K562 (cell line): Measurements from ENCODE around the gene TRAF3IP3. TPM values are rescaled to one million over a fixed set of nuclear protein-coding genes. Genes with fewer than 3 reads are reported as not detected.

Experiments used
- ATAC-seq: fragments of 200-7000 bp; cut with Tn5 transposase; 3 replicates; pipeline ENCODE4 v1.9.1; 2020; ENCODE audit warnings: moderate library complexity
- BruUV-seq: library from RNA; stranded (reverse); fragments of 400-500 nt; replicated peaks from 2 replicates; lab custom pipeline; 2021; lab: Mats Ljungman, UMichigan
- CTCF ChIA-PET: fragments of 300-600 bp; formaldehyde crosslinking; extraction: SDS; loops from one replicate; lab custom pipeline; 2021; ENCODE audit warnings: low intra/inter-chr PET ratio; lab: Yijun Ruan, JAX
- POLR2A ChIA-PET: fragments of 300-600, 350-650 bp; sonication (Branson Sonifier 250); formaldehyde crosslinking; extraction: SDS; loops from one replicate; lab custom pipeline; 2021; ENCODE audit warnings: antibody characterized with exemption, inconsistent platforms; lab: Yijun Ruan, JAX
- DNase-seq, 4 experiments: peaks; one replicate each; pipeline versions ENCODE4 v3.0.0 to v3.0.0-alpha.2; 2011 to 2018; ENCODE audit warnings: low spot score in 3 of 4, mixed read lengths in 3 of 4; ENCODE audit errors: extremely low read depth in 1 of 4
- FAIRE-seq: peaks from 2 replicates; lab custom pipeline; 2011; peaks lifted over from hg19 to GRCh38; lab: Jason Lieb, UNC
- H2AFZ ChIP-seq: 2 replicates; pipeline ENCODE4 v1.6.0; 2011; ENCODE audit warnings: low read depth, low read length, control low read depth, inconsistent platforms
- H3K27ac ChIP-seq: fragments of 200-600 bp; 3 replicates; pipeline ENCODE4 v1.8.0; 2011; ENCODE audit warnings: low read depth, mild to moderate bottlenecking, control low read depth, inconsistent platforms, low read length, moderate library complexity, mixed read lengths; ENCODE audit errors: extremely low read depth
- H3K27me3 ChIP-seq, 2 experiments: fragments of 300-600 bp in 1 of 2; 2 replicates in 1 of 2; 3 replicates in 1 of 2; pipeline versions ENCODE4 v1.6.0 to v1.8.0; 2011; ENCODE audit warnings: inconsistent platforms in 2 of 2, low read length in 2 of 2, mild to moderate bottlenecking in 1 of 2, mixed read lengths in 1 of 2, moderate library complexity in 1 of 2; ENCODE audit not compliant: control insufficient read depth in 2 of 2, insufficient read depth in 2 of 2
- H3K36me3 ChIP-seq: fragments of 300-600 bp; 3 replicates; pipeline ENCODE4 v1.8.0; 2011; ENCODE audit warnings: mild to moderate bottlenecking, low read length, inconsistent platforms; ENCODE audit not compliant: control insufficient read depth, insufficient read depth
- H3K4me1 ChIP-seq, 2 experiments: fragments of 200-600 bp in 1 of 2; replicated peaks in 1 of 2; 2 replicates in 1 of 2; 3 replicates in 1 of 2; pipeline versions ENCODE4 v1.5.1 to v1.8.0; 2011; ENCODE audit warnings: inconsistent platforms in 2 of 2, low read length in 2 of 2, mild to moderate bottlenecking in 1 of 2, mixed read lengths in 1 of 2, moderate library complexity in 1 of 2; ENCODE audit not compliant: control insufficient read depth in 2 of 2, insufficient read depth in 2 of 2
- H3K4me2 ChIP-seq: 2 replicates; pipeline ENCODE4 v1.6.1; 2011; ENCODE audit warnings: low read length, control low read depth, inconsistent platforms, mixed read lengths; ENCODE audit not compliant: insufficient read depth
- H3K4me3 ChIP-seq: fragments of 200-600 bp; sonication (generic), shearing (Covaris generic); 2 replicates; pipeline ENCODE4 v1.5.1; 2016; ENCODE audit warnings: control low read depth, inconsistent platforms
- H3K79me2 ChIP-seq: fragments of 200-600 bp; 3 replicates; pipeline ENCODE4 v1.8.0; 2011; ENCODE audit warnings: low read length, inconsistent platforms; ENCODE audit not compliant: control insufficient read depth, insufficient read depth
- H3K9ac ChIP-seq, 2 experiments: 2 replicates each; pipeline versions ENCODE4 v1.6.0 to v1.6.1; 2011; ENCODE audit warnings: low read depth in 2 of 2, low read length in 2 of 2, control low read depth in 1 of 2, inconsistent platforms in 1 of 2, mild to moderate bottlenecking in 1 of 2, mixed read lengths in 1 of 2; ENCODE audit not compliant: insufficient read depth in 1 of 2
- H3K9me1 ChIP-seq: one replicate; pipeline ENCODE4 v1.6.0; 2011; ENCODE audit warnings: inconsistent platforms, mild to moderate bottlenecking, low read length, moderate library complexity; ENCODE audit not compliant: control insufficient read depth, insufficient read depth
- H3K9me3 ChIP-seq: replicated peaks from 2 replicates; pipeline ENCODE4 v1.5.1; 2011; ENCODE audit warnings: low read depth, low read length, inconsistent platforms; ENCODE audit not compliant: control insufficient read depth, insufficient read depth
- H4K20me1 ChIP-seq: replicated peaks from 2 replicates; pipeline ENCODE4 v1.6.1; 2011; ENCODE audit warnings: low read length, inconsistent platforms, mixed read lengths; ENCODE audit not compliant: control insufficient read depth, insufficient read depth
- ARID3B ChIP-seq: fragments of 250-450 bp; sonication (Bioruptor Pico); IDR thresholded peaks from 2 replicates; pipeline ENCODE4 v1.4.0; 2020; ENCODE audit warnings: borderline replicate concordance
- HSF4 ChIP-seq: fragments of 250-450 bp; sonication (Bioruptor Pico); IDR thresholded peaks from 2 replicates; pipeline ENCODE4 v2.1.2; 2022; ENCODE audit warnings: mild to moderate bottlenecking, moderate library complexity, borderline replicate concordance
- WGBS: fragments of 100-300 bp; shearing (Covaris generic); methylation state at CpG from one replicate; pipeline ENCODE4 v1.1.6; 2016; ENCODE audit warnings: low coverage, mixed read lengths; ENCODE audit not compliant: insufficient coverage; ENCODE audit errors: missing lambda C conversion rate; 5-methylcytosine and 5-hydroxymethylcytosine counted together
- in situ Hi-C: fragments of 300-500 bp; cut with MboI; formaldehyde crosslinking; loops from 4 replicates; pipeline ENCODE4 v1.15.0; 2018; ENCODE audit warnings: inconsistent platforms, mixed read lengths
- intact Hi-C: fragments of 100-400 bp; cut with micrococcal nuclease; formaldehyde crosslinking; loops from 2 replicates; pipeline ENCODE4 v1.14.2; 2022
- polyA plus RNA-seq, 8 experiments: library from polyadenylated mRNA; depleted of rRNA in 4 of 8; stranded (reverse) in 5 of 8; unstranded in 3 of 8; fragments of >200 nt; fragmentation: Nextera tagmentation in 2 of 8; fragmentation: Illumina TruSeq in 1 of 8; extraction: Ambion mirVana in 2 of 8; extraction: Trizol in 1 of 8; gene quantifications; 2 replicates each; pipeline versions ENCODE4 v1.2.1 to v1.2.3, GENCODE V29; 2011 to 2014; ENCODE audit warnings: inconsistent platforms in 1 of 8, missing spikeins in 1 of 8
- total RNA-seq, 7 experiments: library from RNA; depleted of rRNA in 6 of 7; stranded (reverse); fragments of >200 nt in 6 of 7; fragmentation: Illumina TruSeq in 2 of 7; extraction: Trizol in 2 of 7; gene quantifications; 2 replicates each; pipeline versions ENCODE4 v1.2.1 to v1.2.3, GENCODE V29; 2011 to 2021; ENCODE audit warnings: low replicate concordance in 1 of 7
- TF ChIP-seq, protein P1 (sequence below): sonication (generic); formaldehyde crosslinking; IDR thresholded peaks from 2 replicates; pipeline ENCODE4 v1.5.0; 2020; ENCODE audit warnings: missing genetic modification reagents

Gene TRAF3IP3
- total and polyA plus RNA-seq, 9 of the 15 experiments (the other 6 are each of a cell fraction or from before 2014, with no cell fraction given): 0.06 to 1.1 (median 0.31) TPM

- in situ Hi-C loops: no loop called here
- CTCF ChIA-PET: interaction anchor here (0.7 to 3.2 kb wide), 2 partner anchors 30 to 180 kb away, joined by 4 to 22 read pairs; no protein-coding TSS in a partner anchor
- Histone ChIP-seq H3K9me1 (no peaks in the 10 kb centered on the region), H3K27me3 (peaks cover 8% of the 10 kb centered on the region in 2 experiments; a peak in 4 of 5 replicates), H3K9me3 (no peaks in the 10 kb centered on the region), H3K4me3 (no peak overlapping the region), H3K36me3 (no peaks in the 10 kb centered on the region), H3K4me2 (no peak overlapping the region), H4K20me1 (no peaks in the 10 kb centered on the region), H3K4me1 (peaks cover 5 to 7% of the 10 kb centered on the region in 2 experiments; a peak in 4 of 5 replicates), H3K79me2 (no peaks in the 10 kb centered on the region), H3K9ac (no peak overlapping the region), H2AFZ (no peak overlapping the region), H3K27ac (no peak overlapping the region)
- intact Hi-C loops: loop anchor here (10.0 kb wide), 1 partner anchor 145 kb away; no protein-coding TSS in a partner anchor
- 0% methylated on average over 6 of the region's 6 CpGs for WGBS
- POLR2A ChIA-PET: interaction anchor here (0.5 kb wide), 1 partner anchor 61 kb away, joined by 4 read pairs; no protein-coding TSS in a partner anchor
- BruUV-seq: no TSS peak
- DNase-seq: no peak
- TF ChIP-seq, protein P1, sequence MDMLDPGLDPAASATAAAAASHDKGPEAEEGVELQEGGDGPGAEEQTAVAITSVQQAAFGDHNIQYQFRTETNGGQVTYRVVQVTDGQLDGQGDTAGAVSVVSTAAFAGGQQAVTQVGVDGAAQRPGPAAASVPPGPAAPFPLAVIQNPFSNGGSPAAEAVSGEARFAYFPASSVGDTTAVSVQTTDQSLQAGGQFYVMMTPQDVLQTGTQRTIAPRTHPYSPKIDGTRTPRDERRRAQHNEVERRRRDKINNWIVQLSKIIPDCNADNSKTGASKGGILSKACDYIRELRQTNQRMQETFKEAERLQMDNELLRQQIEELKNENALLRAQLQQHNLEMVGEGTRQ (CRISPR knock-in tag): 0 out of 2 replicates have a peak, but pooled peaks have one; percentile 12
- no peak for TF ChIP-seq ARID3B (CRISPR knock-in tag)
- TF ChIP-seq HSF4 (CRISPR knock-in tag): no peak
- no peak for FAIRE-seq
- ATAC-seq: no peak
Measured at GRCh38 chr1:209749670-209750323, 6.1 kb upstream of the TRAF3IP3 start.
